ENCODE data around the gene CFAP77. TPM values are rescaled to one million over a fixed set of nuclear protein-coding genes. Genes with fewer than 3 reads are reported as not detected.

The CFAP77 gene
- total and polyA plus RNA-seq, 9 of the 15 experiments (the other 6 are each of a cell fraction or from before 2014, with no cell fraction given) = not detected

DNA sequence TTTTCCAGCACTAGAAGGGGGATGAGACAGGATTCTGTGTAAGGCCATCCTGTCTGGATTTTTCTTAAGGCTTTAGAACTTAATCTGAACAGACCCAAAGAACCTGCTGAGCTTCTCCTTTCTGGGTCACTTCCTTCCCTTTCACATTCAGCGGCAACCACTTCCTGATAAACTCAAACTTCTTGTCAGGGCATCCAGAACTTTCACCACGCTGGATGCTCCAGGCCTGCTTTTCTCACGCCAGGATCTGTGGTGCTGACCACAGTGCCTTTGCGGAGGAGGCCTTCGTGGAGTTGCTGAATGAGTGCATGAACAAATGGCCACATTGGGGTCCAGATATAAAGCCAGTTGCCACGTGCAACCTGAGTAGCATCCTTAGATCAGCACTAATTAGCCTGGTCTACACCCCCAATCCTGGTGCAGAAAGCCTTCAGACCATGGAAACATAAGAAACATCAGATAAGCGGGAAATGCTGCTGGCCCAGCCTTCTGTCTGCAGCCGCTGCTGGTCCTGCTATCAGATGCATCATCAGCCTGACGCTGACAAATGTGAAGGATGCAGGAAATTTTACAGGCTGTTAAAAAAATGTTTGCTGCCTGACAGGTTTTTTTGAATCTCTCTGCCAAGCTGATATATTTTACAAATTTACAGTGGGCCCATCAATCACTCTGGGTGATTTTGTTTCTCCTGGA, 97.1 kb downstream of the CFAP77 start:
- CTCF ChIA-PET (ENCODE audit: low intra/inter-chr PET ratio) = interaction anchor here (0.6 to 3.4 kb wide), 3 partner anchors 68 to 294 kb away, joined by 3 to 30 read pairs (median 6); no protein-coding TSS in a partner anchor
- H3K9ac ChIP-seq (ENCODE audit: insufficient read depth in 1 of 2, low read depth in 2 of 2, low read length in 2 of 2) = no peak overlapping the region
- 12% methylated on average over 9 of the region's 9 CpGs for WGBS (ENCODE audit: insufficient coverage, low coverage, missing lambda C conversion rate)
- H3K27me3 ChIP-seq (ENCODE audit: control insufficient read depth in 2 of 2, insufficient read depth in 2 of 2, low read length in 2 of 2) = peaks cover 59 to 95% of the 10 kb centered on the region in 2 experiments
- POLR2A ChIA-PET = interaction anchor here (0.7 to 1.0 kb wide), 2 partner anchors 57 to 267 kb away, joined by 3 to 4 read pairs; no protein-coding TSS in a partner anchor
- no peaks in the 10 kb centered on the region for H3K9me3 ChIP-seq (replicated peaks; ENCODE audit: control insufficient read depth, insufficient read depth, low read depth, low read length)
- no peaks in the 10 kb centered on the region for H3K36me3 ChIP-seq (ENCODE audit: control insufficient read depth, insufficient read depth, low read length)
- no peak for FAIRE-seq
- no peaks in the 10 kb centered on the region for H3K79me2 ChIP-seq (ENCODE audit: control insufficient read depth, insufficient read depth, low read length)
- H3K4me3 ChIP-seq = no peak overlapping the region
- in situ Hi-C loops (cut with MboI) = loop anchor here (5.0 to 10.0 kb wide), 2 partner anchors 305 to 458 kb away; no protein-coding TSS in a partner anchor
- H3K9me1 ChIP-seq (ENCODE audit: control insufficient read depth, insufficient read depth, low read length) = no peaks in the 10 kb centered on the region
- no peak for ATAC-seq
- DNase-seq (ENCODE audit: extremely low read depth in 1 of 4, low spot score in 3 of 4) = peak in 2 of 4 experiments; percentile 35 to 40
- peaks cover 0 to 6% of the 10 kb centered on the region in 2 experiments; a peak in 1 of 5 replicates for H3K4me1 ChIP-seq (replicated peaks in 1 of 2; ENCODE audit: control insufficient read depth in 2 of 2, insufficient read depth in 2 of 2, low read length in 2 of 2)
- H3K4me2 ChIP-seq (ENCODE audit: insufficient read depth, low read length) = no peak overlapping the region
- no TSS peak for BruUV-seq (replicated peaks)
- H2AFZ ChIP-seq (ENCODE audit: low read depth, low read length) = no peak overlapping the region
- intact Hi-C loops (cut with micrococcal nuclease) = loop anchor here (1.0 to 10.0 kb wide), 4 partner anchors 68 to 468 kb away; partner anchors contain the start of gene GFI1B
- H4K20me1 ChIP-seq (replicated peaks; ENCODE audit: control insufficient read depth, insufficient read depth, low read length) = 0 out of 2 replicates have a peak, but pooled peaks cover 13% of the 10 kb centered on the region
- H3K27ac ChIP-seq (ENCODE audit: extremely low read depth, low read depth, low read length) = no peak overlapping the region
- TF ChIP-seq NELFE (IDR thresholded peaks at IDR 0.05; ENCODE audit: insufficient read depth, insufficient read length) (no peak), ZNF507 (tag; conservative IDR thresholded peaks at IDR 0.05) (no peak), ZNF551 (CRISPR knock-in tag; IDR thresholded peaks at IDR 0.05) (no peak), SIN3B (IDR thresholded peaks at IDR 0.05; ENCODE audit: low read depth) (no peak), ILF3 (IDR thresholded peaks at IDR 0.05; ENCODE audit: borderline replicate concordance) (no peak), MEF2D (tag; conservative IDR thresholded peaks at IDR 0.05; ENCODE audit: low read depth) (no peak), MECOM (CRISPR knock-in tag; IDR thresholded peaks at IDR 0.05) (no peak), HMGN3 (IDR thresholded peaks at IDR 0.05; ENCODE audit: borderline replicate concordance, extremely low read depth, insufficient read length, low read depth, low read length) (no peak), SMAD4 (CRISPR knock-in tag; conservative IDR thresholded peaks at IDR 0.05) (no peak), U2AF1 (optimal IDR thresholded peaks at IDR 0.05; ENCODE audit: low read depth, low read length) (no peak), NFXL1 (CRISPR knock-in tag; IDR thresholded peaks at IDR 0.05) (no peak), EHMT2 (IDR thresholded peaks at IDR 0.05) (no peak), CCNT2 (IDR thresholded peaks at IDR 0.05; ENCODE audit: borderline replicate concordance, extremely low read depth, insufficient read length, low read depth, low read length) (no peak), NCOA6 (IDR thresholded peaks at IDR 0.05) (no peak)
- TF ChIP-seq, protein P1, sequence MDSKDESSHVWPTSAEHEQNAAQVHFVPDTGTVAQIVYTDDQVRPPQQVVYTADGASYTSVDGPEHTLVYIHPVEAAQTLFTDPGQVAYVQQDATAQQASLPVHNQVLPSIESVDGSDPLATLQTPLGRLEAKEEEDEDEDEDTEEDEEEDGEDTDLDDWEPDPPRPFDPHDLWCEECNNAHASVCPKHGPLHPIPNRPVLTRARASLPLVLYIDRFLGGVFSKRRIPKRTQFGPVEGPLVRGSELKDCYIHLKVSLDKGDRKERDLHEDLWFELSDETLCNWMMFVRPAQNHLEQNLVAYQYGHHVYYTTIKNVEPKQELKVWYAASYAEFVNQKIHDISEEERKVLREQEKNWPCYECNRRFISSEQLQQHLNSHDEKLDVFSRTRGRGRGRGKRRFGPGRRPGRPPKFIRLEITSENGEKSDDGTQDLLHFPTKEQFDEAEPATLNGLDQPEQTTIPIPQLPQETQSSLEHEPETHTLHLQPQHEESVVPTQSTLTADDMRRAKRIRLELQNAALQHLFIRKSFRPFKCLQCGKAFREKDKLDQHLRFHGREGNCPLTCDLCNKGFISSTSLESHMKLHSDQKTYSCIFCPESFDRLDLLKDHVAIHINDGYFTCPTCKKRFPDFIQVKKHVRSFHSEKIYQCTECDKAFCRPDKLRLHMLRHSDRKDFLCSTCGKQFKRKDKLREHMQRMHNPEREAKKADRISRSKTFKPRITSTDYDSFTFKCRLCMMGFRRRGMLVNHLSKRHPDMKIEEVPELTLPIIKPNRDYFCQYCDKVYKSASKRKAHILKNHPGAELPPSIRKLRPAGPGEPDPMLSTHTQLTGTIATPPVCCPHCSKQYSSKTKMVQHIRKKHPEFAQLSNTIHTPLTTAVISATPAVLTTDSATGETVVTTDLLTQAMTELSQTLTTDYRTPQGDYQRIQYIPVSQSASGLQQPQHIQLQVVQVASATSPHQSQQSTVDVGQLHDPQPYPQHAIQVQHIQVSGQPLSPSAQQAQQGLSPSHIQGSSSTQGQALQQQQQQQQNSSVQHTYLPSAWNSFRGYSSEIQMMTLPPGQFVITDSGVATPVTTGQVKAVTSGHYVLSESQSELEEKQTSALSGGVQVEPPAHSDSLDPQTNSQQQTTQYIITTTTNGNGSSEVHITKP (IDR thresholded peaks at IDR 0.05; ENCODE audit: partially characterized antibody) = no peak
- TF ChIP-seq, protein P2, sequence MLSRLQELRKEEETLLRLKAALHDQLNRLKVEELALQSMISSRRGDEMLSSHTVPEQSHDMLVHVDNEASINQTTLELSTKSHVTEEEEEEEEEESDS (CRISPR knock-in tag; IDR thresholded peaks at IDR 0.05) = no peak

All from K562 (cell line).